Measurements from ENCODE around the gene CADM2.

Gene CADM2

GRCh38 chr3:84984429-84984828 lies 25.6 kb downstream of the CADM2 start:
- DNase-seq (ENCODE audit: low read depth, low spot score): no peak

- no peak for DNase-seq (ENCODE audit: low read depth, low spot score)
Measured at GRCh38 chr3:84985795-84986194, 27.0 kb downstream of the CADM2 start.

- no peak for DNase-seq (ENCODE audit: low read depth, low spot score)
Measured at GRCh38 chr3:84987706-84988504, 29.1 kb downstream of the CADM2 start.

GRCh38 chr3:84989102-84989501 lies 30.3 kb downstream of the CADM2 start:
- no peak for DNase-seq (ENCODE audit: low read depth, low spot score)

GRCh38 chr3:84991422-84991900 lies 32.7 kb downstream of the CADM2 start:
- DNase-seq (ENCODE audit: low read depth, low spot score): no peak

GRCh38 chr3:84993956-84994355 lies 35.2 kb downstream of the CADM2 start:
- no peak for DNase-seq (ENCODE audit: low read depth, low spot score)

- no peak for DNase-seq (ENCODE audit: low read depth, low spot score)
Measured at GRCh38 chr3:84998545-84998944, 39.8 kb downstream of the CADM2 start.

GRCh38 chr3:85003479-85003878 lies 44.7 kb downstream of the CADM2 start:
- DNase-seq (ENCODE audit: low read depth, low spot score): no peak

- DNase-seq (ENCODE audit: low read depth, low spot score): no peak
Measured at GRCh38 chr3:85004147-85004546, 45.4 kb downstream of the CADM2 start.

- no peak for DNase-seq (ENCODE audit: low read depth, low spot score)
Measured at GRCh38 chr3:85005946-85006345, 47.2 kb downstream of the CADM2 start.

GRCh38 chr3:85007195-85008094 lies 48.7 kb downstream of the CADM2 start:
- no peak for DNase-seq (ENCODE audit: low read depth, low spot score)

GRCh38 chr3:85020828-85021227 lies 62.0 kb downstream of the CADM2 start:
- DNase-seq (ENCODE audit: low read depth, low spot score): no peak

- no peak for DNase-seq (ENCODE audit: low read depth, low spot score)
Measured at GRCh38 chr3:85030052-85030451, 71.3 kb downstream of the CADM2 start.

GRCh38 chr3:85037203-85037602 lies 78.4 kb downstream of the CADM2 start:
- no peak for DNase-seq (ENCODE audit: low read depth, low spot score)

- DNase-seq (ENCODE audit: low read depth, low spot score): no peak
Measured at GRCh38 chr3:85041001-85041400, 82.2 kb downstream of the CADM2 start.

GRCh38 chr3:85041562-85042055 lies 82.8 kb downstream of the CADM2 start:
- DNase-seq (ENCODE audit: low read depth, low spot score): no peak

GRCh38 chr3:85050821-85051220 lies 92.0 kb downstream of the CADM2 start:
- DNase-seq (ENCODE audit: low read depth, low spot score): no peak

- no peak for DNase-seq (ENCODE audit: low read depth, low spot score)
Measured at GRCh38 chr3:85051786-85052185, 93.0 kb downstream of the CADM2 start.

GRCh38 chr3:85053626-85054025 lies 94.8 kb downstream of the CADM2 start:
- DNase-seq (ENCODE audit: low read depth, low spot score): no peak

- DNase-seq (ENCODE audit: low read depth, low spot score): no peak
Measured at GRCh38 chr3:85054579-85054978, 95.8 kb downstream of the CADM2 start.

GRCh38 chr3:85068911-85069310 lies 110.1 kb downstream of the CADM2 start:
- no peak for DNase-seq (ENCODE audit: low read depth, low spot score)

GRCh38 chr3:85074003-85074402 lies 115.2 kb downstream of the CADM2 start:
- DNase-seq (ENCODE audit: low read depth, low spot score): no peak
